Ramos (cell line): Measurements from ENCODE around the gene PFN3.

ENCODE experiments used
- in situ Hi-C: fragments of 300-500 bp; cut with MboI; formaldehyde crosslinking; loops from one replicate; pipeline ENCODE4 v1.14.3; 2022; ENCODE audit warnings: low sequenced_read_pairs; ENCODE audit not compliant: unreplicated experiment

PFN3 gene

GRCh38 chr5:177353093-177353492, 47.4 kb downstream of the PFN3 start:
- in situ Hi-C loops: no loop called here

- in situ Hi-C loops: no loop called here
These were observed 48.8 kb downstream of the PFN3 start, which contains the start of gene LMAN2 for GRCh38 chr5:177351392-177352329. TSS of gene LMAN2 (minus strand) at chr5:177351668. CDS start at chr5:177351647, 21 bp downstream.

GRCh38 chr5:177350776-177351391, 49.6 kb downstream of the PFN3 start:
- in situ Hi-C loops: no loop called here
